ENCODE measurements around the gene PARD3. TPM values are rescaled to one million over a fixed set of nuclear protein-coding genes. Genes with fewer than 3 reads are reported as not detected.

Gene PARD3
- total and polyA plus RNA-seq, 2 donors (not counting 3 experiments of a cell fraction or from before 2014, with no cell fraction given) = 7.3 to 24.1 TPM

GRCh38 chr10:34224639-34225038, 590.5 kb downstream of the PARD3 start:
- no peak overlapping the region for H3K4me3 ChIP-seq (replicated peaks in 1 of 3; ENCODE audit: insufficient read depth in 1 of 3, low read depth in 1 of 3, low read length in 3 of 3)
- H2AFZ ChIP-seq (ENCODE audit: low read depth, low read length) = no peak overlapping the region
- no peak overlapping the region for H3K4me2 ChIP-seq (ENCODE audit: insufficient read depth, low read length)
- ChIA-PET CTCF (interaction anchor here (0.7 to 1.4 kb wide), 6 partner anchors 12 to 892 kb away, joined by 3 to 5 read pairs (median 3); no protein-coding TSS in a partner anchor), POLR2A (no interaction called here)
- no peaks in the 10 kb centered on the region for H3K27me3 ChIP-seq (ENCODE audit: control insufficient read depth in 2 of 2, insufficient read depth in 2 of 2, low read length in 2 of 2)
- DNase-seq (ENCODE audit: low read depth, low spot score) (no peak), FAIRE-seq (no peak)
- no peak overlapping the region for H3K9ac ChIP-seq (replicated peaks; ENCODE audit: extremely low read depth, insufficient read depth, low read length)
- no peaks in the 10 kb centered on the region for H3K9me1 ChIP-seq (replicated peaks; ENCODE audit: control insufficient read depth, extremely low read depth, insufficient read depth, low read length)
- dilution Hi-C loops (cut with MboI; ENCODE audit: extremely low pct_ligation_motif_present, low sequenced_read_pairs) (no loop called here), intact Hi-C loops (cut with micrococcal nuclease) (loop anchor here (5.0 kb wide), 1 partner anchor 413 kb away; no protein-coding TSS in a partner anchor)
- H3K27ac ChIP-seq (ENCODE audit: insufficient read depth, low read depth, low read length) = no peak overlapping the region
- no peaks in the 10 kb centered on the region for H4K20me1 ChIP-seq (replicated peaks; ENCODE audit: control insufficient read depth, extremely low read depth, insufficient read depth, low read length)
- no peaks in the 10 kb centered on the region for H3K4me1 ChIP-seq (ENCODE audit: control insufficient read depth, extremely low read depth, insufficient read depth, low read length)
- no peak for TF ChIP-seq GATA2 (IDR thresholded peaks at IDR 0.05; ENCODE audit: insufficient read depth, insufficient read length, low read depth, low read length)
- no peak for TF ChIP-seq EZH2 (IDR thresholded peaks at IDR 0.05; ENCODE audit: borderline replicate concordance, low read depth, low read length, severe bottlenecking)
- no peak for TF ChIP-seq JUN (IDR thresholded peaks at IDR 0.05; ENCODE audit: borderline replicate concordance, insufficient read depth, insufficient read length, low read depth)
- no peak for TF ChIP-seq CTCF (IDR thresholded peaks at IDR 0.05; ENCODE audit: extremely low read depth in 1 of 2, insufficient read depth in 1 of 2, low read depth in 1 of 2, low read length in 2 of 2)
- no peak for TF ChIP-seq MYC (IDR thresholded peaks at IDR 0.05; ENCODE audit: low read depth, low read length)
- no peak for TF ChIP-seq MAX (IDR thresholded peaks at IDR 0.05; ENCODE audit: insufficient read depth, insufficient read length)
- no peak for TF ChIP-seq POLR2AphosphoS5 (IDR thresholded peaks at IDR 0.05; ENCODE audit: insufficient read depth, low read depth, low read length)
- no peak for TF ChIP-seq FOS (IDR thresholded peaks at IDR 0.05; ENCODE audit: borderline replicate concordance, insufficient read depth, low read length)
- TF ChIP-seq POLR2A (IDR thresholded peaks at IDR 0.05; ENCODE audit: low read depth, low read length) = no peak
- no peaks in the 10 kb centered on the region for H3K79me2 ChIP-seq (ENCODE audit: control insufficient read depth, insufficient read depth, low read length)
- no peaks in the 10 kb centered on the region for H3K9me3 ChIP-seq (replicated peaks; ENCODE audit: control insufficient read depth, insufficient read depth, low read length)
- no peaks in the 10 kb centered on the region for H3K36me3 ChIP-seq (ENCODE audit: control insufficient read depth in 2 of 2, extremely low read depth in 1 of 2, insufficient read depth in 2 of 2, low read length in 2 of 2)
- BruUV-seq (replicated peaks) = no TSS peak
